Parathyroid adenoma (tissue), 2 donors: ENCODE measurements around the gene SYP.

Experiments used
- H2AFZ ChIP-seq: fragments of 300-600 bp; sonication (generic); one replicate; pipeline ENCODE4 v1.7.0; 2017; ENCODE audit warnings: antibody characterized with exemption, mild to moderate bottlenecking
- H3K27ac ChIP-seq: fragments of 300-600 bp; sonication (generic); one replicate; pipeline ENCODE4 v1.7.0; 2017
- H3K27me3 ChIP-seq: fragments of 300-600 bp; sonication (generic); one replicate; pipeline ENCODE4 v1.7.0; 2017; ENCODE audit warnings: low read length; ENCODE audit not compliant: control insufficient read depth, insufficient read depth
- H3K36me3 ChIP-seq: fragments of 300-600 bp; sonication (generic); one replicate; pipeline ENCODE4 v1.7.0; 2017; ENCODE audit warnings: low read length; ENCODE audit not compliant: control insufficient read depth, insufficient read depth
- H3K4me1 ChIP-seq: fragments of 300-600 bp; sonication (generic); one replicate; pipeline ENCODE4 v1.7.0; 2017; ENCODE audit warnings: control low read depth
- H3K4me2 ChIP-seq: fragments of 300-600 bp; sonication (generic); one replicate; pipeline ENCODE4 v1.7.0; 2017; ENCODE audit warnings: low read length
- H3K4me3 ChIP-seq: fragments of 300-600 bp; sonication (generic); one replicate; pipeline ENCODE4 v1.7.0; 2017; ENCODE audit warnings: low read depth, low read length
- H3K79me2 ChIP-seq: fragments of 300-600 bp; sonication (generic); one replicate; pipeline ENCODE4 v1.7.0; 2017; ENCODE audit warnings: control low read depth
- H3K9ac ChIP-seq: fragments of 300-600 bp; sonication (generic); one replicate; pipeline ENCODE4 v1.7.0; 2017; ENCODE audit warnings: mild to moderate bottlenecking
- H3K9me3 ChIP-seq: fragments of 300-600 bp; sonication (generic); one replicate; pipeline ENCODE4 v1.7.0; 2017; ENCODE audit warnings: low read length; ENCODE audit not compliant: control insufficient read depth
- TF ChIP-seq, protein P1 (sequence below): fragments of 300-600 bp; sonication (generic); IDR thresholded peaks from one replicate; pipeline ENCODE4 v1.7.0; 2017; ENCODE audit warnings: antibody characterized with exemption, mild to moderate bottlenecking
- donor health status: primary hyperparathyroidism.

Gene SYP

GRCh38 chrX:49247346-49247745 lies 47.4 kb upstream of the SYP start:
- no peaks in the 10 kb centered on the region for H3K36me3 ChIP-seq
- no peak overlapping the region for H3K9ac ChIP-seq
- H2AFZ ChIP-seq = no peak overlapping the region
- H3K4me3 ChIP-seq = no peak overlapping the region
- H3K9me3 ChIP-seq = no peaks in the 10 kb centered on the region
- H3K27me3 ChIP-seq = no peaks in the 10 kb centered on the region
- H3K4me1 ChIP-seq = no peaks in the 10 kb centered on the region
- H3K79me2 ChIP-seq = no peaks in the 10 kb centered on the region
- TF ChIP-seq, protein P1, sequence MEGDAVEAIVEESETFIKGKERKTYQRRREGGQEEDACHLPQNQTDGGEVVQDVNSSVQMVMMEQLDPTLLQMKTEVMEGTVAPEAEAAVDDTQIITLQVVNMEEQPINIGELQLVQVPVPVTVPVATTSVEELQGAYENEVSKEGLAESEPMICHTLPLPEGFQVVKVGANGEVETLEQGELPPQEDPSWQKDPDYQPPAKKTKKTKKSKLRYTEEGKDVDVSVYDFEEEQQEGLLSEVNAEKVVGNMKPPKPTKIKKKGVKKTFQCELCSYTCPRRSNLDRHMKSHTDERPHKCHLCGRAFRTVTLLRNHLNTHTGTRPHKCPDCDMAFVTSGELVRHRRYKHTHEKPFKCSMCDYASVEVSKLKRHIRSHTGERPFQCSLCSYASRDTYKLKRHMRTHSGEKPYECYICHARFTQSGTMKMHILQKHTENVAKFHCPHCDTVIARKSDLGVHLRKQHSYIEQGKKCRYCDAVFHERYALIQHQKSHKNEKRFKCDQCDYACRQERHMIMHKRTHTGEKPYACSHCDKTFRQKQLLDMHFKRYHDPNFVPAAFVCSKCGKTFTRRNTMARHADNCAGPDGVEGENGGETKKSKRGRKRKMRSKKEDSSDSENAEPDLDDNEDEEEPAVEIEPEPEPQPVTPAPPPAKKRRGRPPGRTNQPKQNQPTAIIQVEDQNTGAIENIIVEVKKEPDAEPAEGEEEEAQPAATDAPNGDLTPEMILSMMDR = no peak
- no peak overlapping the region for H3K27ac ChIP-seq
- H3K4me2 ChIP-seq = no peak overlapping the region

- Histone ChIP-seq H3K27ac (no peak overlapping the region), H3K9me3 (no peaks in the 10 kb centered on the region), H3K4me2 (no peak overlapping the region), H3K27me3 (no peaks in the 10 kb centered on the region), H3K9ac (no peak overlapping the region), H3K79me2 (no peaks in the 10 kb centered on the region), H2AFZ (no peak overlapping the region), H3K36me3 (no peaks in the 10 kb centered on the region), H3K4me1 (no peaks in the 10 kb centered on the region), H3K4me3 (no peak overlapping the region)
- TF ChIP-seq, protein P1 = no peak
These were observed 46.5 kb upstream of the SYP start for GRCh38 chrX:49246541-49246940.

- Histone ChIP-seq H3K4me1 (no peaks in the 10 kb centered on the region), H2AFZ (no peak overlapping the region), H3K27ac (no peak overlapping the region), H3K79me2 (no peaks in the 10 kb centered on the region), H3K36me3 (no peaks in the 10 kb centered on the region), H3K9ac (no peak overlapping the region), H3K27me3 (no peaks in the 10 kb centered on the region), H3K4me2 (no peak overlapping the region), H3K4me3 (no peak overlapping the region), H3K9me3 (no peaks in the 10 kb centered on the region)
- TF ChIP-seq, protein P1 = no peak
These were observed 44.2 kb upstream of the SYP start for GRCh38 chrX:49244207-49244606.

DNA sequence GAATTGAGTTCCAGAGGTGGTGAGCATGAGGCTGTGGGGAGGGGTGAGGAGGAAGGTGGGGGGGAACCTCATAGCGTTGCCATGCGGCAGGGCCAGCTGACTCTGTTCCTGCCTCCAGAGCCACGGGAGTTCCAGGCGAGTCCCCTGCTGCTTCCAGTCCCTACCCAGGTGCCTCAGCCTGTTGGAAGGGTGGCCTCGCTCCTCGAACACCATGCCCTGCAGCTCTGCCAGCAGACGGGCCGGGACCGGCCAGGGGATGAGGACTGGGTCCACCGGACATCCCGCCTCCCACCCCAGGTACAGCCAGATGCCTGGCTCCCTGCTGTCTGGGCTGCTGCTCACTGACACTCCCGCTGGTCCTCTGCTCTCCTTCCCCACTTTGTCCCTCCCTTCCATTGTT lies 43.2 kb upstream of the SYP start:
- no peaks in the 10 kb centered on the region for H3K79me2 ChIP-seq
- TF ChIP-seq, protein P1 = no peak
- no peak overlapping the region for H3K4me3 ChIP-seq
- H3K27ac ChIP-seq = no peak overlapping the region
- H3K27me3 ChIP-seq = no peaks in the 10 kb centered on the region
- H3K9ac ChIP-seq = no peak overlapping the region
- no peak overlapping the region for H2AFZ ChIP-seq
- H3K4me2 ChIP-seq = no peak overlapping the region
- H3K4me1 ChIP-seq = no peaks in the 10 kb centered on the region
- H3K36me3 ChIP-seq = no peaks in the 10 kb centered on the region
- H3K9me3 ChIP-seq = no peaks in the 10 kb centered on the region

- no peaks in the 10 kb centered on the region for H3K27me3 ChIP-seq
- no peak overlapping the region for H3K4me2 ChIP-seq
- no peak overlapping the region for H3K9ac ChIP-seq
- no peak overlapping the region for H3K27ac ChIP-seq
- H3K4me3 ChIP-seq = no peak overlapping the region
- H3K36me3 ChIP-seq = no peaks in the 10 kb centered on the region
- no peak overlapping the region for H2AFZ ChIP-seq
- H3K4me1 ChIP-seq = no peaks in the 10 kb centered on the region
- TF ChIP-seq, protein P1 = no peak
- no peaks in the 10 kb centered on the region for H3K79me2 ChIP-seq
- no peaks in the 10 kb centered on the region for H3K9me3 ChIP-seq
These were observed 42.6 kb upstream of the SYP start for GRCh38 chrX:49242545-49243066.
